ENCODE measurements around the gene DGKB. TPM values are rescaled to one million over a fixed set of nuclear protein-coding genes. Genes with fewer than 3 reads are reported as not detected.
A peak's percentile ranks its signal among the peaks of the same experiment; 100 is the strongest.

DGKB gene
- total RNA-seq, 1 experiment from 2014 or later, result 0.48 TPM

DNA sequence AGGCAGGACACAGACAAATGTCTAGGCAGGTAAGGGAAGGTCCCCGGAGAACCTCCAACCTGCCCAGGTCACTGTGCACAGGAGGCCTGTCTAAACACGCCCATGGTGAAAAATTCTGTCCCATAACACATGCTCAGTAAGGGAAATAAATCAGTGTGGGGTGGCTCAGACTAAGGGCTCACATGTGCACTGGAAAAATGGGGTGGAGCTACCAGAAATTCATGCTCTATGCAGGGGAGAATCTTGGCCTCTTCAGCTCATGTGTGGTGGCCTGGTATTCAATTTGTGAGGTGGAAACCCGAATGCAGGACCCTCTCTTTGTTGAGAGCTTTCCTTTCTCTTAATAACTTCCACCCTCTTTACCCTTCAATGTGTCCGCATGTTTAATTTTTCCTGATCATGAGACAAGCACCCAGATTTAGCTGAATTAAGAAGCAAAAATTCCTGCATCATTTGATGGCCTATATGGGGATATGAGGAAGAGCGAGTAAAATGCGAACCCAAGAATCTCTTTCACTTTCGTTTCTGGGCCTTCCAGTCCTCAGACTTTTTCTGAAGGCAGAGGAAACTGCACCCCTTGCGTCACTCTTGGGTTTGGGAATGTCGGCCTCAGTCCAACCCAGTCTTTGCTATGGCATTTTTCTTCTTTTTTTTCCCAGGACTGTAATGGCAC lies 163.2 kb downstream of the DGKB start:
- Histone ChIP-seq H4K20me1 (ENCODE audit: insufficient read depth) (no peaks in the 10 kb centered on the region), H3K36me3 (ENCODE audit: low read depth) (no peaks in the 10 kb centered on the region), H3K79me2 (ENCODE audit: low read depth) (no peaks in the 10 kb centered on the region), H2AFZ (peak overlapping the region; percentile 46), H3K9me2 (ENCODE audit: insufficient read depth) (no peaks in the 10 kb centered on the region), H3K27ac (no peak overlapping the region), H3K4me2 (peak overlapping the region; percentile 56), H3F3A (ENCODE audit: insufficient read depth, low read depth) (no peaks in the 10 kb centered on the region), H3K4me3 (peak overlapping the region; percentile 15; the same call in 1 of the 2 replicates), H3K27me3 (ENCODE audit: insufficient read depth, low read depth) (no peaks in the 10 kb centered on the region), H3K4me1 (replicated peaks; ENCODE audit: insufficient read depth) (no peaks in the 10 kb centered on the region), H3K9me3 (ENCODE audit: insufficient read depth, low read depth) (0 out of 2 replicates have a peak, but pooled peaks cover 4% of the 10 kb centered on the region)
- intact Hi-C loops (cut with micrococcal nuclease; ENCODE audit: unreplicated experiment), result no loop called here
- TF ChIP-seq EZH2 (IDR thresholded peaks at IDR 0.05; ENCODE audit: low read depth), result no peak
- TF ChIP-seq, protein P1, sequence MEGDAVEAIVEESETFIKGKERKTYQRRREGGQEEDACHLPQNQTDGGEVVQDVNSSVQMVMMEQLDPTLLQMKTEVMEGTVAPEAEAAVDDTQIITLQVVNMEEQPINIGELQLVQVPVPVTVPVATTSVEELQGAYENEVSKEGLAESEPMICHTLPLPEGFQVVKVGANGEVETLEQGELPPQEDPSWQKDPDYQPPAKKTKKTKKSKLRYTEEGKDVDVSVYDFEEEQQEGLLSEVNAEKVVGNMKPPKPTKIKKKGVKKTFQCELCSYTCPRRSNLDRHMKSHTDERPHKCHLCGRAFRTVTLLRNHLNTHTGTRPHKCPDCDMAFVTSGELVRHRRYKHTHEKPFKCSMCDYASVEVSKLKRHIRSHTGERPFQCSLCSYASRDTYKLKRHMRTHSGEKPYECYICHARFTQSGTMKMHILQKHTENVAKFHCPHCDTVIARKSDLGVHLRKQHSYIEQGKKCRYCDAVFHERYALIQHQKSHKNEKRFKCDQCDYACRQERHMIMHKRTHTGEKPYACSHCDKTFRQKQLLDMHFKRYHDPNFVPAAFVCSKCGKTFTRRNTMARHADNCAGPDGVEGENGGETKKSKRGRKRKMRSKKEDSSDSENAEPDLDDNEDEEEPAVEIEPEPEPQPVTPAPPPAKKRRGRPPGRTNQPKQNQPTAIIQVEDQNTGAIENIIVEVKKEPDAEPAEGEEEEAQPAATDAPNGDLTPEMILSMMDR (conservative IDR thresholded peaks at IDR 0.05), result no peak
- no TSS peak for BruUV-seq (replicated peaks)
- no peak for DNase-seq
- CTCF ChIA-PET, result no interaction called here
- POLR2A ChIA-PET (ENCODE audit: unreplicated experiment), result no interaction called here

GRCh38 chr7:14738086-14738485 lies 164.5 kb downstream of the DGKB start:
- Histone ChIP-seq H3K4me1 (replicated peaks; ENCODE audit: insufficient read depth) (no peaks in the 10 kb centered on the region), H3K27me3 (ENCODE audit: insufficient read depth, low read depth) (no peaks in the 10 kb centered on the region), H3K27ac (no peak overlapping the region), H3K4me2 (no peak overlapping the region), H3K36me3 (ENCODE audit: low read depth) (no peaks in the 10 kb centered on the region), H3K79me2 (ENCODE audit: low read depth) (no peaks in the 10 kb centered on the region), H3K9me3 (ENCODE audit: insufficient read depth, low read depth) (0 out of 2 replicates have a peak, but pooled peaks cover 4% of the 10 kb centered on the region), H3K9me2 (ENCODE audit: insufficient read depth) (no peaks in the 10 kb centered on the region), H3F3A (ENCODE audit: insufficient read depth, low read depth) (no peaks in the 10 kb centered on the region), H3K4me3 (no peak overlapping the region), H4K20me1 (ENCODE audit: insufficient read depth) (no peaks in the 10 kb centered on the region), H2AFZ (no peak overlapping the region)
- ChIA-PET CTCF (no interaction called here), POLR2A (ENCODE audit: unreplicated experiment) (no interaction called here)
- DNase-seq, result no peak
- intact Hi-C loops (cut with micrococcal nuclease; ENCODE audit: unreplicated experiment), result no loop called here
- BruUV-seq (replicated peaks), result no TSS peak
- TF ChIP-seq, protein P1 (conservative IDR thresholded peaks at IDR 0.05), result no peak
- TF ChIP-seq EZH2 (IDR thresholded peaks at IDR 0.05; ENCODE audit: low read depth), result no peak

GRCh38 chr7:14734839-14735321 lies 167.7 kb downstream of the DGKB start:
- Histone ChIP-seq H4K20me1 (ENCODE audit: insufficient read depth) (no peaks in the 10 kb centered on the region), H3K4me1 (replicated peaks; ENCODE audit: insufficient read depth) (no peaks in the 10 kb centered on the region), H3K27me3 (ENCODE audit: insufficient read depth, low read depth) (no peaks in the 10 kb centered on the region), H3K9me2 (ENCODE audit: insufficient read depth) (no peaks in the 10 kb centered on the region), H3K4me3 (no peak overlapping the region), H3K9me3 (ENCODE audit: insufficient read depth, low read depth) (no peaks in the 10 kb centered on the region), H3K36me3 (ENCODE audit: low read depth) (no peaks in the 10 kb centered on the region), H3F3A (ENCODE audit: insufficient read depth, low read depth) (no peaks in the 10 kb centered on the region), H3K4me2 (no peak overlapping the region), H2AFZ (no peak overlapping the region), H3K27ac (no peak overlapping the region), H3K79me2 (ENCODE audit: low read depth) (no peaks in the 10 kb centered on the region)
- intact Hi-C loops (cut with micrococcal nuclease; ENCODE audit: unreplicated experiment), result no loop called here
- ChIA-PET CTCF (no interaction called here), POLR2A (ENCODE audit: unreplicated experiment) (interaction anchor here (0.7 kb wide), 1 partner anchor 1506 kb away, joined by 4 read pairs; no protein-coding TSS in a partner anchor)
- DNase-seq, result no peak
- TF ChIP-seq, protein P1 (conservative IDR thresholded peaks at IDR 0.05), result peak; percentile 39
- TF ChIP-seq EZH2 (IDR thresholded peaks at IDR 0.05; ENCODE audit: low read depth), result no peak
- BruUV-seq (replicated peaks), result no TSS peak

Measured in PC-9 (cell line).